AG08395 (cell line): Measurements from ENCODE around the gene KPNA1.
"Not testable (repeated sequence)": the region's sequence is repeated elsewhere in the genome, so short reads cannot be mapped to it uniquely, and the experiment has no call there.

Experiments used
- DNase-seq: peaks from one replicate; pipeline ENCODE4 v3.0.0; 2012; ENCODE audit warnings: mixed read lengths, low spot score

KPNA1 gene

DNA sequence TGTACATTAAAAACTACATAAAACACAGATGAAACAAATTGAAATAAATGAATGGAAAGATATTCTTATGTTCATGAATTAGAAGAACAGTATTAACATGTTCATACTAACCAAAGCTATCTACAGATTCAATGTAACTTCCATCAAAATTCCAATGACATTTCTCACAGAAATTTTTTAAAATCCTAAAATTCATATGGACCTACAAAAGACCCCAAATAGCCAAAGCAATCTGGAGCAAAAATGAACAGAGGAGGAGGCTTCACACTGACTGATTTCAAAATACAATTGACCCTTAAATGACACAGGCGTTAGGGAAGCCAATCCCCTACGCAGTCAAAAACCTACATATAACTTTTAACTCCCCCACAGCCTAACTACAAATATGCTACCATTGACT lies 39.4 kb downstream of the KPNA1 start:
- no peak for DNase-seq

- DNase-seq: no peak
Observed at GRCh38 chr3:122469659-122470058, 45.1 kb downstream of the KPNA1 start.

- DNase-seq: no peak
Observed at GRCh38 chr3:122468896-122469533, 45.7 kb downstream of the KPNA1 start.

DNA sequence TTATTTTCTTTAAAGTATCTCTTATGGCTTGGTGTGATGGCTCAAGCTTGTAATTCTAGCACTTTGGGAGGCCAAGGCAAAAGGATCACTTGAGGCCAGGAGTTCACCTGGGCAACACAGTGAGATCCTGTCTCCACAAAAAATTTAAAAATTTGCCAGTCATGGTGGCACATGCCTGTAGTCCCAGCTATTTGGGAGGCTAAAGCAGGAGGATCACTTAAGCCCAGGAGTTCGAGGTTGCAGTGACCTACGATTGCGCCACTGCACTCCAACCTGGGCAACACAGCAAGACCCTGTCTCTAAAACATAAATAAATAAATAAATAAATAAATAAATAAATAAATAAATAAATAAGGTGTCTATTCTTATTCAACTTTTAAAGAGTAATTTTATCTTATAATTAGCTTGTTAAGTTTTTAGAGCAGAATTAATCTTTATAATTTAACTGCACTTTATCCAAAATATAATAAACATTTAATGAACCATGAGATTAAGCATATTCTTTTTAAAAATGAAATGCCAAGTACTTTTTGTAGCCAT lies 48.0 kb downstream of the KPNA1 start:
- no peak for DNase-seq

GRCh38 chr3:122464659-122465058 lies 50.1 kb downstream of the KPNA1 start:
- DNase-seq: no peak

- no peak for DNase-seq
Observed at GRCh38 chr3:122462406-122462805, 52.3 kb downstream of the KPNA1 start.

DNA sequence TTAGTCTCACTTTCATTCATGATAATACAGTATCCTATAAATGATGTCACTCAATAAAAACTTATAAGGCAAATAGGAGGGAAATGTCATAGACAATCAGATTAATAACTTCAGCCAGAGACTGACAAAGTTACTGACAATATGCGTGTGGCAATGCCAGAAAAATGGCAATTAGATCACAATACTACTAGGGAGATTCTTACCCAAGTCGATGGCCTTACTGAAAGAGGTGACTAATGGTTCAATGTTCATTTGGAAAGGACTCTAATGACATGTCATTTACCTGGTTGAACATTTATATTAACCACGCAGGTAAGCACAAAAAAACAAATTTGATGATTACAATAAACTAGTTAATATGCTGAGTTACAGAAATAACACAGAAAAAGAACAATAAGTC lies 52.9 kb downstream of the KPNA1 start:
- no peak for DNase-seq

DNA sequence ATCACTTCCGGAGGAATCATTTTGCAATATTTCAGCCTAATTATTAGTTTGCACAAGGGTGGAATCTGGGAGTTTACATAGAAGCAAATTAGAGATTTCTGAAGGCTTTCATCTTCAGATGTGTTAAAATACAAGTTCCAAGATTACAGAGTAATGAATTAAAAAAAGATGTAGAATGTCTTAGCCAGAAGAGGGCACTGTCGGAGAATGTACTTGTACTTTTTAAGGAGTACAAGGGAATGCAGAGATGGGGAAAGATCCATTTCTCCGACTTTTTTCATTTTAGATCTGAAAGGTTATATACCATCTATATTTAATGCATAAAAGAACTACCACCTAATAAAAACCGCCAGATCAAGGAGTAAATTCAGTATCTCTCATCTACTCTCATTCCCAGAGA lies 55.7 kb downstream of the KPNA1 start:
- DNase-seq: peak; percentile 48

GRCh38 chr3:122457706-122458105 lies 57.0 kb downstream of the KPNA1 start:
- DNase-seq: no peak

DNA sequence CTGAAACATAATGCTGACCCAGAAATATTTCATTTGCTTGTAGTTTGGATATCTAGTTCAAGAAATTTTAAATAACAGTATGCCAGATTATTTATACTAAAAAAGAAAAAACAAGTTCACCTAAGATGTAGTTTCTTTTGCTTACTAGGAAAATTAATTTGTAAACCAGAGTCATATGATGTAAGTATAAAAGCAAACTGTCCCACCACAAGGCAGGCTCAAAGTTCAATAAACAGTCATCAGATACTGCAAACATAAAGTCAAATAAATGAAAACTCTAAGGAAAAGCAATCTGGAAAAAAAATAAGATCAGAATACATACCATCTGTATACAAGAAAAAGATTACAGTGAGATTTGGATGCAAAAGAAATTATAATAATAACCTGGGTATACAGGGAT lies 58.7 kb downstream of the KPNA1 start:
- DNase-seq: no peak

- no peak for DNase-seq
Observed at GRCh38 chr3:122451371-122451770, 63.4 kb downstream of the KPNA1 start.

- DNase-seq: not testable (repeated sequence)
Observed at GRCh38 chr3:122448218-122448617, 66.5 kb downstream of the KPNA1 start.

GRCh38 chr3:122444491-122444887 lies 70.2 kb downstream of the KPNA1 start:
- DNase-seq: not testable (repeated sequence)

DNA sequence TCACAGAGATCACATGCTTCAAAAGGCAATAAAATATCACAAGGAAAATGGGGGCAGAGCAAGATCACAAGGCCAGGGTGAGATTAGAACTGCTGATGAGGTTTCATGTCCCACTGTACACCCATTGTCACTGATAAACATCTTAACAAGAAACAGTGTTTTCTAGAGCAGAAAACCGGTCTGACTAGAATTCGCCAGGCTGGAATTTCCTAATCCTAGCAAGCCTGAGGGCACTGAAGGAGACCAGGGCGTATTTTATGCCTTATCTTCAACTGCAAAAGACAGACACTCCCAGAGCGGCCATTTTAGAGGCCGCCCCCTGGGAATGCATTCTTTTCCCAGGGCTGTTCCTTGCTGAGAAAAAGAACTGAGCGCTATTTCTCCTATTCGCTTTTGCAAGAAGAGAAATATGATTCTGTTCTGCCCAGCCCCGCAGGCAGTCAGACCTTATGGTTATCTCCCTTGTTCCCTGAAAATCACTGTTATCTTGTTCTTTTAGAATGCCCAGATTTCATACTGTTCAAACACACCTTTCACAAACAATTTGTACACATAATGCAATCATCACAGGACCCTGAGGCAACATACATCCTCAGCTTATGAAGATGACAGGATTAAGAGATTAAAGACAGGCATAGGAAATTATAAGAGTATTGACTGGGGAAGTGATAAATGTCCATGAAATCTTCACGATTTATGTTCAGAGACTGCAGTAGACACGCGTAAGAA lies 70.8 kb downstream of the KPNA1 start:
- not testable (repeated sequence) for DNase-seq

GRCh38 chr3:122443090-122443489 lies 71.6 kb downstream of the KPNA1 start:
- DNase-seq: no peak

- DNase-seq: no peak
Observed at GRCh38 chr3:122435950-122436349, 78.8 kb downstream of the KPNA1 start.

DNA sequence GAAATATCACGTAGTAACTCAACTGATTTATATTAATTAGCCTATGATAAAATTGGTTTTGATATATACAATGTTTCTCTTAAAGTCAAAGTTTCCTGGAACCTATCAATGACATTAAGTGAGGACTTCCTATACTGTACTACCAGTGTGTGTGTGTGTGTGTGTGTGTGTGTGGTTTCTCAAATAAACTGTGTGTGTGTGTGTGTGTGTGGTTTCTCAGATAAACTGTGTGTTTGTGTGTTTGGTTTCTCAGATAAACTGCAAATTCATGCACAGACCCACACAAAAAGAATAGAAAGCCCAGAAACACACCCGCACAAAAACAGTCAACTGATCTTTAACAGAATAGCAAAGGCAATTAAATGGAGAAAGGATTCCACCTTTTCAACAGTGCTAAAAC lies 84.4 kb downstream of the KPNA1 start:
- DNase-seq: no peak

DNA sequence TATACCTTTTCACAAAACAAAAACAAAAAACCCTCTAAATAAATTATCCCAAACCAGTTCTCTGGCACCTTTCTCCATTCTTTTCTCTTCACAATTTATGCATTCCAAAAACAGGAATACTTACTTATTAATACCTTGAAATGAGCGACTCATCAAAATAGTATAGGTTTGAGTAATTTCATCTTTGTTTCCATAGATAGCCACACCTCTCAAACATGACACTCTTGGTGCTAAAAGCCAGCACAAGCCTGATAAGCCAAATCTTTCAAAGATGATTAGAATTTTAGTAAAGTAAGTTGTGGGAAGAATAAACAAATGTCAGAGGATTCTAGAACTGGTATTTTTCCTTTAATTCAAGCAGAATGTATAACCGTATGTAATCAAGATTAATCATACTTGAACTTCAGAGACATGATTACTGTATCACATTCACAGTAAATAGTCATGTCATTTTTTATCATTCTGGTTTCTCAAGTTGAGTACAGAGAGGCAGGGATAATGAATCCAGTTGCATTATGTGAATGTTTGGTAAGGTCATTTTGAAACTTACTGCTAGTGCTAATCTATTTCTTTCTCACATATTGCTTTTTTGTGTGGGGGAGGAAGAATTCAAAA lies 86.8 kb downstream of the KPNA1 start:
- DNase-seq: no peak

DNA sequence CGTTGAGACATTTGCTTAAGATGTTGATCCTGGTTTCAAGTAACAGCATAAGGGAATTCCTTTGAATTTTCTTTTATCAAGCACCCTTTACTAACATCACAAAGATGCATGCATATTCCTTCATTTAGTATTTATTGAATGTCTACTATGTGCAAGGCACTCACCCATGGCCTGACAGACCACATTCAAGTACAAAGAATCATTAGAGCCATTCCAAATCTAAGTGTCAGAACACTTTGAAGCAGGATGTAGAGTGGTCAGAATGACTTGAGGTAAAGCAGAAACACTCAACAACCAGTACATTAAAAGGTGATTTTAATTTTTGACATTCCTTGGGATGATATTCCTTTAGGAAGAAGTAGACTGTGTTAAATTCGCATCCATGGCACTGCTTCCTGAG lies 92.9 kb downstream of the KPNA1 start:
- no peak for DNase-seq

GRCh38 chr3:122421101-122421500 lies 93.6 kb downstream of the KPNA1 start:
- DNase-seq: no peak

GRCh38 chr3:122416966-122417365 lies 97.8 kb downstream of the KPNA1 start:
- no peak for DNase-seq

DNA sequence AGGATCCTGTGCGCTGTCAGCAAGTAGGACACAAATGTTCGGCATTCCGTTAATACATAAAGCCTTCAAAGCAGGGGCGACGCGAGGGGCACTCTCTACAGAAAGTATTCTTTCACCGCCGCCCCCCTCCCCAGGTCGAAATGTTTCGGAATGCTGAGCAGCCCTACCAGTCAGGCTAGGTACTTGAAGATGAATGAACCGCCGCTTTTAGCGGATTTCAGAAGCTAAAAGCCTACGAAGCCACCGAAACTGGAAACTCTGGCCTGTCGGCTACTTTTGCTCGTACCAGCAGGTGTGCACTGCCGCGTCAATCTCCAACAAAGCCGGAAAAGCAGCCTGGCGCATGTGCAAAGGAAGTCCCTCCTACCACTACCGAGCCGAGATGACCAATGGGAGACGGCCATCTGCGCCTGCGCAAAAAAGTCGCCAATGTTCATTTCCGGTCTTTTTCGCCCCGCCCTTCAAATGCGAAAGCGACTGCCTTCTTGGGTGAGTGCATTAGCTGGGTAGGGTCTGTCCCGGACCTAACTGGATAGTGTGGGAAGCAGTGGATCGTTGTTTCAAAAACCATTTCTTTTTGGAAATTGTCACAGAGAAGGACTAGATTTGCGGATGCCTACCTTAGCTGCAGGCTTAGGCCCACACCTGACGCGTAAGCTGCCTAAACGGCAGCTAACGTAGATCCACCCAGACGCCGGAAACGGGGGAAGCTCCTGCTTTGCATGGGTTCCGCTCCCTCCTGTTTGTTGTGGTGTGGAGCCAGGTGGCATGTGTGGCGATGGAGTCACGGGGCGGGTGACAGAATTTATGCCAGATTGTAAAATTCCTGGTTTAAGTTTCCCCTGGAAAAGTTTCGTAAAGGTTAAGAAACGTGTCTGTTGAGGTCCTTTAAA lies 98.7 kb downstream of the KPNA1 start, which contains the start of gene WDR5B:
Gene WDR5B (minus strand): TSS at position 301 of the 893 bp plus-strand sequence. CDS start 534 bp downstream, outside the sequence.
- DNase-seq: peak; percentile 100
